Subcutaneous adipose tissue (tissue), 4 donors: ENCODE measurements around the gene CWF19L2. TPM values are rescaled to one million over a fixed set of nuclear protein-coding genes. Genes with fewer than 3 reads are reported as not detected.

Source experiments
- total RNA-seq, 4 donors: library from RNA; depleted of rRNA; stranded (reverse); fragments of >200 nt; gene quantifications; one replicate each; pipeline ENCODE4 v1.1.0, GENCODE V29; 2016
- TF ChIP-seq, protein P1 (sequence below): fragments of 450-650 bp; IDR thresholded peaks from one replicate; pipeline ENCODE4 v1.5.1; 2016; ENCODE audit warnings: low read depth, mild to moderate bottlenecking, control low read depth, antibody characterized with exemption, moderate library complexity

Gene CWF19L2
- 10 to 100 TPM; 21.2 to 31.3 (median 26.1) TPM for total RNA-seq

DNA sequence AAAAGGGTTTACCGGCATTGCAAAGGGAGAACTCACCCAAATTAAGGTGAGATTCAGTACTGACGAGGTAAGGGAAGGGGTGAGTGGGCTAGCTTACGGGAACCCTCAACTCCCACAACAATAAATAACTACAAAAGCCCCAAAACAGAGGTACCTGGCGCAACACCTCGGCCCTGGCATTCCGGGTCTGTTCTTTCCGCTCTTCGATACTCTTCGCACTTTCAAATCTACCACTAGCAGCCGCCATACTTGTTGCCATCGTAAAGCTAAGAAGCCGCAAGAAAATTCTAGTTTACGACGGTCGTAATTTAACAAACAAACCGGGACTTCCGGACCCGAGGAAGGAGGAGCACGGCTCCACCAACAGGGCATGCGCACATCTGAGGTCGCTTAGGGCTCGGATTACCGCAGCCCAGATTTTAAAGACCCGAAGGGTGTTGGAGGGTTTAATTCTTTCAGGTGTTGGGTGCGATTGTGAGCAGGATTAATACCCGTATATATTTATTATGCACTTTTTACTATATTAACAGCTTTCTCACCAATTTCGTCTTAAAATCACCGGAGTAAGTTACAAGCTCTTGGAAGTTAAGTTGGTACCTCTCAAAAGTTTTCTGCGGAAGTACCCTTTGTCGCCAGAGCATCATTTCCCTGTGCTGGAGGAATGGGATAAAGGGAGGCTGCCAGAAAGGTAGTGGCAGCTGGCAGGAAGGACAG, at the start of gene CWF19L2:
Gene CWF19L2 (minus strand): TSS at position 268 of the 714 bp plus-strand sequence. CDS start 9 bp downstream, at position 259.
- TF ChIP-seq, protein P1, sequence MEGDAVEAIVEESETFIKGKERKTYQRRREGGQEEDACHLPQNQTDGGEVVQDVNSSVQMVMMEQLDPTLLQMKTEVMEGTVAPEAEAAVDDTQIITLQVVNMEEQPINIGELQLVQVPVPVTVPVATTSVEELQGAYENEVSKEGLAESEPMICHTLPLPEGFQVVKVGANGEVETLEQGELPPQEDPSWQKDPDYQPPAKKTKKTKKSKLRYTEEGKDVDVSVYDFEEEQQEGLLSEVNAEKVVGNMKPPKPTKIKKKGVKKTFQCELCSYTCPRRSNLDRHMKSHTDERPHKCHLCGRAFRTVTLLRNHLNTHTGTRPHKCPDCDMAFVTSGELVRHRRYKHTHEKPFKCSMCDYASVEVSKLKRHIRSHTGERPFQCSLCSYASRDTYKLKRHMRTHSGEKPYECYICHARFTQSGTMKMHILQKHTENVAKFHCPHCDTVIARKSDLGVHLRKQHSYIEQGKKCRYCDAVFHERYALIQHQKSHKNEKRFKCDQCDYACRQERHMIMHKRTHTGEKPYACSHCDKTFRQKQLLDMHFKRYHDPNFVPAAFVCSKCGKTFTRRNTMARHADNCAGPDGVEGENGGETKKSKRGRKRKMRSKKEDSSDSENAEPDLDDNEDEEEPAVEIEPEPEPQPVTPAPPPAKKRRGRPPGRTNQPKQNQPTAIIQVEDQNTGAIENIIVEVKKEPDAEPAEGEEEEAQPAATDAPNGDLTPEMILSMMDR: no peak

GRCh38 chr11:107505647-107506225, 48.1 kb upstream of the CWF19L2 start:
- TF ChIP-seq, protein P1: no peak

- TF ChIP-seq, protein P1: no peak
Observed at GRCh38 chr11:107504981-107505380, 47.4 kb upstream of the CWF19L2 start.

- TF ChIP-seq, protein P1: no peak
Observed at GRCh38 chr11:107501713-107502112, 44.1 kb upstream of the CWF19L2 start.

DNA sequence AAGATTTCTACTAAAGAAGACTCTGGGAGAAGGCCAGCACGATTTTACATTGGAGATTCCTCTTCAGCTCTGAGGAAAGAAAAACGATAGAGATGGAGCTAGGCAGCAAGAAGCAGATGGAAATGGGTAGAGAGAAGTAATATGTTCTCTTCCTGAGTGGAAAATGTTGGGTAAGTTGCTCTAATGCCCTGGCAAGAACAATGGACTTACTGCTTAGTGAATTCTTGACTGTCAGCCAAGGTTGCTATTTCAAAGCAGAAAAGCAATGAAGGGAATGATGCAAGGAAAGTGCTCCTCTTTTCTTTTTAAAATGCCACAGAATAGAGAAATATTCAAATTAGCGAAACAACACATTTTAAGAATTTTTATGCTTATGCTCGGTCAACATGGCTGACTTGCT, 38.4 kb upstream of the CWF19L2 start:
- TF ChIP-seq, protein P1: no peak

- TF ChIP-seq, protein P1: no peak
Observed at GRCh38 chr11:107494055-107494454, 36.4 kb upstream of the CWF19L2 start.

GRCh38 chr11:107493117-107493516, 35.5 kb upstream of the CWF19L2 start:
- TF ChIP-seq, protein P1: no peak
